HG02870 (cell line): ENCODE data around the gene ATP5PB.
A peak's percentile ranks its signal among the peaks of the same experiment; 100 is the strongest.

Source experiments
- ATAC-seq: cut with Tn5 transposase; IDR thresholded peaks from one replicate; pipeline ENCODE4 v1.9.1; 2021; ENCODE audit warnings: mild to moderate bottlenecking, moderate library complexity; ENCODE audit not compliant: unreplicated experiment

The ATP5PB gene, protein sequence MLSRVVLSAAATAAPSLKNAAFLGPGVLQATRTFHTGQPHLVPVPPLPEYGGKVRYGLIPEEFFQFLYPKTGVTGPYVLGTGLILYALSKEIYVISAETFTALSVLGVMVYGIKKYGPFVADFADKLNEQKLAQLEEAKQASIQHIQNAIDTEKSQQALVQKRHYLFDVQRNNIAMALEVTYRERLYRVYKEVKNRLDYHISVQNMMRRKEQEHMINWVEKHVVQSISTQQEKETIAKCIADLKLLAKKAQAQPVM

GRCh38 chr1:111448918-111449702 is at the start of gene ATP5PB, which contains the start of gene WDR77:
ATP5PB (plus strand) TSS chr1:111449464; CDS start chr1:111449542, 78 bp downstream.
WDR77 (minus strand) TSS chr1:111449256; CDS start chr1:111449169, 87 bp downstream.
- ATAC-seq: peak; percentile 97

- no peak for ATAC-seq
Observed at GRCh38 chr1:111399792-111400610, 49.3 kb upstream of the ATP5PB start.

GRCh38 chr1:111402083-111402482 is 47.2 kb upstream of the ATP5PB start:
- no peak for ATAC-seq

DNA sequence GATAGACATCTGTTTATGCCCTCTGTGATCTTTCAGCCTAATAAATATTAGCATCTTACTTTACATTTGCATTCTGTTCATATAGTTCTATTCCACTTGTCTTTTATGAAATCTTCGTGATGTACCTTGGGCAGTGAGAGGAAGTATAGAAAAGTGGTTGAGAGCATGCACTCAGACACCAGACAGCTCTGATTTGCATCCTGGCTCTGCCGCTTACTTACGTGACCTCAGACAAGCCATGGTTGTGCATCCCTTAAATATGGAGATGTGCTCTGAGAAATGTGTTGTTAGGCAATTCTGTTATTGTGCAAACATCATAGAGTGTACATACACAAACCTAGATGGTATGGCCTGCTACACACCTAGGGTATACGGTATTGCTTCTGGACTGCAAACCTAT is 44.7 kb upstream of the ATP5PB start:
- no peak for ATAC-seq

- peak; percentile 87 for ATAC-seq
Observed at GRCh38 chr1:111406321-111406768, 42.9 kb upstream of the ATP5PB start.

- ATAC-seq: no peak
Observed at GRCh38 chr1:111407301-111407700, 42.0 kb upstream of the ATP5PB start.

DNA sequence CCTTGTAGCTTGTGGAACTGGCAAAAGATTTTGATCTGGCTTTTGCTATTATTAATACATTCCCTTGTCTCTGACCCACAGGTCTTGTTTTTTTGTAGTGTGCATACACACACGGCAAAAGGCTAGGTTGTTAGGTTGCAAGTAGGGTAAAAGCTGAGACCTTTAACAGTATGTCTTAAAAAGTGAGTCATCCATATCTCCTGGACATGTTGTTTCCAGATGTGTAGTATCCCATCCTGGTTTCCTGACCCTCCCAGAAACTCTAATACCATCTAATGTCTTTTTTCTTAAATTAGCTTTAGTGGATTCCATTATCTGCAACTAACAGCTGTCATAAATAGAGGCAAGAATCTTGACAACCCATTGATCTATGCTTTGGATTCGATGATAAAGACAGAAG is 36.4 kb upstream of the ATP5PB start:
- no peak for ATAC-seq

DNA sequence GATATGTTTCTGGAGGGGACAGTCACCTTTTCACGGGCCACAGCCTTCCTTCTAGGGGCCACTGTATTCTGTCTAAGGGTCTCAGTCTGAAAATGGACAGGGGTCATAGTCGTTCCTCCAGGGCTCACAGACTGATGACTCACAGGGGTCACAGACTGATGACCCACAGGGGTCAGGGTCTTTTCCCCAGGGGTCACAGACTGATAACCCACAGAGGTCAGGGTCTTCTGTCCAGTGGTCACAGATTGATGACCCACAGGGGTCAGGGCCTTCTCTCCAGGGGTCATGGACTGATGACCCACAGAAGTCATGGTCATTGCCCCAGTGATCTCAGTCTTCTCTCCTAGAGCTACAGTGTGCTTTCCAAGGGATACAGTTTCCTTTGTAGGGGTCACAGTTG is 34.5 kb upstream of the ATP5PB start:
- ATAC-seq: no peak

GRCh38 chr1:111415461-111415860 is 33.8 kb upstream of the ATP5PB start:
- ATAC-seq: no peak

- ATAC-seq: no peak
Observed at GRCh38 chr1:111417755-111418154, 31.5 kb upstream of the ATP5PB start.

- ATAC-seq: no peak
Observed at GRCh38 chr1:111419037-111419436, 30.2 kb upstream of the ATP5PB start.

DNA sequence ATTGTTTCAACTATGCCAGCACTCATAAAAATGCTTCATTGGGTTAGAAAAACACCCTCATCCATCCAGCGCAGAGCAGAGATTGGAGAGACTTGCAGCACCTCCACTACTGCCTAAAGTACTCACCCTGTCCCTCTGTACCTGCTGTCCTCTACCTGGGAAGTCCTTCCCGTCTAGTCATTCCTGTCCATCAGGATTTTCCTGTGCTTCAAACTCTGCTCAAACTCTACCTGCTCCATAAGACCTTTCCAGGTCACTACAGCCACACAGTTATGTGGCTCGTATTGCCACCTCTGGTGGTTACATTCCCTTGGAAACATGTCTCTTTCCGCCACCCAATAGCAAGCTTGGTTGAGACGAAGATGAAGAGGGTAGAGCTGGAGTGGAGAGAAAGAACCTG is 28.9 kb upstream of the ATP5PB start:
- no peak for ATAC-seq

GRCh38 chr1:111422546-111423391 is 26.5 kb upstream of the ATP5PB start:
- ATAC-seq: no peak

- ATAC-seq: no peak
Observed at GRCh38 chr1:111424281-111424680, 25.0 kb upstream of the ATP5PB start.

DNA sequence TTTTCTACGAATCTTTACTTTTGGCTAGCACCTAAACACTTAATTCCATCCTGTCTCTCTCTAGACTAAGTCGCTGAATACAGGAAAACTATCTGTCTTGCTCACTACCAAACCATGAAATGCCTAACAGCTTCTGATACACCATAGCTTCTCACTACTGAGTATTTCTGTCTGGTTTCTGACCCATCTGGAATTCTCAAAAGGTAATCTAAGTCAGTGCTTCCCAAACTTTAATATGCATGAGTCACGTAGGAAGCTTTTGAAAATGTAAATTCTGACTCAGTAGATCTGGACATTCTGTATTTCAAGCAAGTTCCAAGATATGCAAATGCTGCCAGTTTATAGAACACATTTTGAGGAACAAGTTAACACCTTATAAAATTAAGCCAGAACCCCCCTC is 12.5 kb upstream of the ATP5PB start:
- ATAC-seq: no peak

GRCh38 chr1:111439461-111440351 is 9.6 kb upstream of the ATP5PB start:
- no peak for ATAC-seq

- ATAC-seq: no peak
Observed at GRCh38 chr1:111441573-111442192, 7.6 kb upstream of the ATP5PB start.

DNA sequence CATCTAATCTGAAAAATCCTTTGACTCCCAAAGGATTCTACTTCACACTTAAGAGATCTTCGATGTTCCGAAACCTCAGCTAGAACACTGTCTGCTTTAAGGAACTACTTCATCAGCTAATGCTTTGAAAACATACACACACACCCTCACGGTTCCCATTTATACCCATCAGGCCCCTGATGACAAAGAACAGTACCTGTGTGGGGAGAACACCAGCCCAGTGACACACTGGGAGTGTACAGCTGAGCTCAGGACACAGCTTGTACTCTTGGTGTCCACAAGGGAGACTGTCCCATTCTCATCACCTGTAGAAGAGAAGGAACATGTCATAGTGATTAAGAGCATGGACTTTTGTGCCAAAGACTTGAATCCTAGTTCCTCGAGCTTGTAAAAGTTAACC is 6.8 kb upstream of the ATP5PB start:
- ATAC-seq: no peak

- ATAC-seq: no peak
Observed at GRCh38 chr1:111444031-111444430, 5.2 kb upstream of the ATP5PB start.
